HL-60 (cell line): ENCODE measurements around the gene HRH1.

Experiments used
- POLR2AphosphoS5 ChIP-seq: IDR thresholded peaks from 2 replicates; pipeline ENCODE4 v1.6.1; 2012; ENCODE audit warnings: low read depth
- SPI1 ChIP-seq: IDR thresholded peaks from 2 replicates; pipeline ENCODE4 v1.6.1; 2012; ENCODE audit warnings: low read depth, mild to moderate bottlenecking, borderline replicate concordance
- TF ChIP-seq, protein P1 (sequence below): IDR thresholded peaks from one replicate; pipeline ENCODE4 v1.5.1; 2011; ENCODE audit warnings: low read length, control low read depth, inconsistent platforms; ENCODE audit not compliant: insufficient read depth
- TF ChIP-seq, protein P2 (sequence below): IDR thresholded peaks from 2 replicates; pipeline ENCODE4 v1.6.1; 2012; ENCODE audit warnings: low read depth; ENCODE audit not compliant: insufficient replicate concordance

DNA sequence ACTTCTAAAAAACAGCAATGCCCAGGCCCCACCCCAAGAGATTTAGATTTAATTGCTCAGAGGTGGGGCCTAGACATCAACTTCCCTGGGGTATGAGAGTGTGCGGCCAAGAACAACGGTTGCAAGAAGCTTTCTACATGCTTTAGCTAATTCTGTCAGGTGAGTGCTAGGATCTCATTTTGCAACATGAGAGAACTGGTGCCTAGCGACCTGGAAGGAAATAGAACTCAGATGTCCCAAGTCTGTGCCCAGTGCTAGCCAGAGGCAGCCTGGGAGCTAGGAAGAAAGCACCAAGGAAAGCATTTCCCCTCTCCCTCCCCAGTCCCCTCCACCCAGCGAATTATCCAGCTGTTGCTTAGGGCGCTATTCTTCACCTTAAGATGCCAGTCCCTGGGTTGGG lies 22.9 kb upstream of the HRH1 start:
- TF ChIP-seq, protein P1, sequence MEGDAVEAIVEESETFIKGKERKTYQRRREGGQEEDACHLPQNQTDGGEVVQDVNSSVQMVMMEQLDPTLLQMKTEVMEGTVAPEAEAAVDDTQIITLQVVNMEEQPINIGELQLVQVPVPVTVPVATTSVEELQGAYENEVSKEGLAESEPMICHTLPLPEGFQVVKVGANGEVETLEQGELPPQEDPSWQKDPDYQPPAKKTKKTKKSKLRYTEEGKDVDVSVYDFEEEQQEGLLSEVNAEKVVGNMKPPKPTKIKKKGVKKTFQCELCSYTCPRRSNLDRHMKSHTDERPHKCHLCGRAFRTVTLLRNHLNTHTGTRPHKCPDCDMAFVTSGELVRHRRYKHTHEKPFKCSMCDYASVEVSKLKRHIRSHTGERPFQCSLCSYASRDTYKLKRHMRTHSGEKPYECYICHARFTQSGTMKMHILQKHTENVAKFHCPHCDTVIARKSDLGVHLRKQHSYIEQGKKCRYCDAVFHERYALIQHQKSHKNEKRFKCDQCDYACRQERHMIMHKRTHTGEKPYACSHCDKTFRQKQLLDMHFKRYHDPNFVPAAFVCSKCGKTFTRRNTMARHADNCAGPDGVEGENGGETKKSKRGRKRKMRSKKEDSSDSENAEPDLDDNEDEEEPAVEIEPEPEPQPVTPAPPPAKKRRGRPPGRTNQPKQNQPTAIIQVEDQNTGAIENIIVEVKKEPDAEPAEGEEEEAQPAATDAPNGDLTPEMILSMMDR: no peak
- no peak for TF ChIP-seq SPI1
- no peak for TF ChIP-seq POLR2AphosphoS5
- TF ChIP-seq, protein P2, sequence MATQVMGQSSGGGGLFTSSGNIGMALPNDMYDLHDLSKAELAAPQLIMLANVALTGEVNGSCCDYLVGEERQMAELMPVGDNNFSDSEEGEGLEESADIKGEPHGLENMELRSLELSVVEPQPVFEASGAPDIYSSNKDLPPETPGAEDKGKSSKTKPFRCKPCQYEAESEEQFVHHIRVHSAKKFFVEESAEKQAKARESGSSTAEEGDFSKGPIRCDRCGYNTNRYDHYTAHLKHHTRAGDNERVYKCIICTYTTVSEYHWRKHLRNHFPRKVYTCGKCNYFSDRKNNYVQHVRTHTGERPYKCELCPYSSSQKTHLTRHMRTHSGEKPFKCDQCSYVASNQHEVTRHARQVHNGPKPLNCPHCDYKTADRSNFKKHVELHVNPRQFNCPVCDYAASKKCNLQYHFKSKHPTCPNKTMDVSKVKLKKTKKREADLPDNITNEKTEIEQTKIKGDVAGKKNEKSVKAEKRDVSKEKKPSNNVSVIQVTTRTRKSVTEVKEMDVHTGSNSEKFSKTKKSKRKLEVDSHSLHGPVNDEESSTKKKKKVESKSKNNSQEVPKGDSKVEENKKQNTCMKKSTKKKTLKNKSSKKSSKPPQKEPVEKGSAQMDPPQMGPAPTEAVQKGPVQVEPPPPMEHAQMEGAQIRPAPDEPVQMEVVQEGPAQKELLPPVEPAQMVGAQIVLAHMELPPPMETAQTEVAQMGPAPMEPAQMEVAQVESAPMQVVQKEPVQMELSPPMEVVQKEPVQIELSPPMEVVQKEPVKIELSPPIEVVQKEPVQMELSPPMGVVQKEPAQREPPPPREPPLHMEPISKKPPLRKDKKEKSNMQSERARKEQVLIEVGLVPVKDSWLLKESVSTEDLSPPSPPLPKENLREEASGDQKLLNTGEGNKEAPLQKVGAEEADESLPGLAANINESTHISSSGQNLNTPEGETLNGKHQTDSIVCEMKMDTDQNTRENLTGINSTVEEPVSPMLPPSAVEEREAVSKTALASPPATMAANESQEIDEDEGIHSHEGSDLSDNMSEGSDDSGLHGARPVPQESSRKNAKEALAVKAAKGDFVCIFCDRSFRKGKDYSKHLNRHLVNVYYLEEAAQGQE: no peak
